ENCODE data around the gene EFCAB6.
"Not testable (repeated sequence)": the region's sequence is repeated elsewhere in the genome, so short reads cannot be mapped to it uniquely, and the experiment has no call there.

Gene EFCAB6

DNA sequence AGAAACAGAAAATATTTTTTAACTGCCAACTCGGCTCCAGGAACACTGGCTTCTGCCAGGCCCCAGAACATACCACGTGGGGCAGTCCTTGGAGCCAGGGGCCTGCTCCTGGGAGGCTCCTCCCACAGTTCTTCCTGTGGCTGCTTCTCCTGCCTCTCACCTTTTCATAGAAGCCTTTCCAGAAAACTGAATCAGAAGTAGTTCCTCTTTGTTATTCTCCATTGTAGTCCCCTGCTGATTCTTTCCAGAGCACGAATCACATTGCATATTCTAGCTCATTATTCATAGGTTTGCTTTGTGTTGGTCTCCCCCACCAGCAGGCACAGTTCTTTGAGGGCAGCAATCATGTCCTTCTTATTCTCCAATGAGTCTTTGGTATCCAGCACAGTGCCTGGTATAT, 106.0 kb downstream of the EFCAB6 start:
- DNase-seq (ENCODE audit: low read depth) = no peak

DNA sequence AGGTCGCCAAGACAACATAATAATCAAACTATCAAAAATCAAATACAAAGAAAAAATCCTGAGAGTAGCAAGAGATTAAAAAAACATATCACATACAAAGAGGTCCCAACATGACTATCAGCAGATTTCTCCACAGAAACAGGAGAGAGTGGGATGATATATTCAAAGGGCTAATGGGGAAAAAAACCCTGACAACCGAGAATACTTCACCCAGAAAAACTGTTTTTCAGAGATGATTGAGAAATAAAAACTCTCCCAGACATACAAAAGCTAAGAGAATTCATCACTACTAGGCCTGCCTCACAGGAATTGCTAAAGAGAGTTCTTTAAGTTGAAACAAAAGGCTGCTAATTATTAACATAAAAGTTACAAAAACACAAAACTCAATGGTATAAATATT, 108.1 kb downstream of the EFCAB6 start:
- DNase-seq (ENCODE audit: low read depth) = no peak

DNA sequence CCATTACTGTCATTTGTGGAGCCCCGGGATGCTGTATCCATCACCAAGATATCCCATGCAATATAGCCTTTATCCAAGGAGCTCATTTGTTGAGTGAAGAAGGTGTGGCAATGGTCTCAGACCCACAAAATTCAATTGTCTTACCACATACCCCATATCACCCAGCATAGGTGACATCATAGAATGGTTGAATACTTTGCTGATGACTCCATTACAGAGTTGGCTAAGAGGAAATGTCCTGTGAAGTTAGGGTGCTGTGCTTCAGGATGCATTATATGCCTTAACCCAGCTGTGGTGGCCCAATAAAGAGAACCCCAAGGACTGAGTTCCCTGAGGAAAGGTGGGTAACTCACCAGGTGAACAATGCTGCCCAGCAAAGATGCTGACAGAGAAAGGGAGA, 113.7 kb downstream of the EFCAB6 start:
- DNase-seq (ENCODE audit: low read depth) = no peak

DNA sequence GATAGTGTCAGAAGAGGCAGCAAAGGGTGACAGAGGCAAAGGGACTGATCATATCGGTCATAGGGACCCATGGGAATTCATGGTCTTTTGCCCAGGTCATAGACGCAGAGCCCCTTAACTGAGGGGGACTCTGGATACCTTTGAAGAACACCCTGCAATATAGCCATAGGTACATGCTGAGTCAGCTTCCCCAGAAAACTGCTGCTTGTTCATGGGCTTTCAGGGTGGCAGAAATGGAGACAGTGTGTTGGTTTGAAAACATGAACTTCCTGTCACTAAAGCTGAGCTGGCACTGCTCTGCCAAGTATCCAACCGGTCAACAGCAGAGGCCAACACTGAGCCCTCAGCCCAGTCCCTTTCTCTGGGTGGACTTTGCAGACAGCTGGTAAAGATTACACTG, 114.2 kb downstream of the EFCAB6 start:
- no peak for DNase-seq (ENCODE audit: low read depth)

DNA sequence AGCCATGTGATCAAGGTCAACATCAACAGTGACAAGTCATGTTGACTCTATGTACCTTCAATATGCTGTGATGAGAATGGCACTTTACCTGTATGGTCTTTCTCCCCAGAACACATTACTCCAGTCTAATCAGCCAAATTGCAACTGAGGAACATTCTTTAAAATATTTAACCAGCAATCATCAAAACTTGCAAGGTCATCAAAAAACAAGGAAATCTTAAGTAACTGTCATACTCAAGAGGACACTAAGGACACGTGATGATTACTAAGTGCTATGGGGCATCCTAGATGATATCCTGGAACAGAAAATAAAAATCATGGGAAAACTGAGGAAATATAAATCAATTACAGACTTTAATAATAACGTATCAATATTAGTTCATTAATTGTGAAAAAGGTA, 118.9 kb downstream of the EFCAB6 start:
- no peak for DNase-seq (ENCODE audit: low read depth)

DNA sequence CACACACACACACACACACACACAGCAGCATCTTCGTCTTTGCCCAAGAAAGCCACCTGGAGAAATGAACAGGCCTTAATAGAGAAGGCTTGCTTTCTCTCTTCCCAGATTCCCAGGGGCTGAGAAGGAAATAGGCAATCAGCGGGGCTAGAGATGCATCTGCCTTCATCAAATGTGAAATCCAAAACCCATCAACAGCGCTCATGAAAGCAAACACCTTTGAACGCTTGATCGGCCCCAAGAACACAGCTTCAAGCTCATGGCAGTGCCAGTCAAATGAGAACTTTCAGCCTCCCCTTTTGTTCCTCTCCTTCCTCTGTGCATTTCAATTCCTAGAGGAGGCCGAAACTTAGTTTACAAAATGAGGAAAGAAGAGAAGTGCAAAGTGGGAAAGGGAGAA, 122.7 kb downstream of the EFCAB6 start:
- no peak for DNase-seq (ENCODE audit: low read depth)

DNA sequence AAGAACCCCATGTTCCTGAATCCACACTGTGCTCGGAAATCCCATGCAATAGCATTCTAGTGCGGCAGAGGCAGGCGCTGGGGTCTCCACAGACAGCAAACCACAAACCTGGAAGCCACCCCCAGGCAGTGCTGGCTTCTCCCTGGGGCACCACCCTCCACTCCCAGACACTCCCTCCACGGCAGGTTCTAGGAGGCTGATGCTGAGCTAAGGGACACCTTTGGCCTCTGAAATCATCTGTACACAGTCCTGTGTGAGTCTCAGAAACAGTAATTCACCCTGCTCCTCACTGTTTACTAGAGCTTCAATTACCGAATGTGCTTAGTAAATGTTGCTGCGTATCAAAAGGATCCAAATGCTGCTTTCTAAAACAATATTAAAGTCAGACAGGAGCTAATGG, 129.3 kb downstream of the EFCAB6 start:
- DNase-seq (ENCODE audit: low read depth) = no peak

DNA sequence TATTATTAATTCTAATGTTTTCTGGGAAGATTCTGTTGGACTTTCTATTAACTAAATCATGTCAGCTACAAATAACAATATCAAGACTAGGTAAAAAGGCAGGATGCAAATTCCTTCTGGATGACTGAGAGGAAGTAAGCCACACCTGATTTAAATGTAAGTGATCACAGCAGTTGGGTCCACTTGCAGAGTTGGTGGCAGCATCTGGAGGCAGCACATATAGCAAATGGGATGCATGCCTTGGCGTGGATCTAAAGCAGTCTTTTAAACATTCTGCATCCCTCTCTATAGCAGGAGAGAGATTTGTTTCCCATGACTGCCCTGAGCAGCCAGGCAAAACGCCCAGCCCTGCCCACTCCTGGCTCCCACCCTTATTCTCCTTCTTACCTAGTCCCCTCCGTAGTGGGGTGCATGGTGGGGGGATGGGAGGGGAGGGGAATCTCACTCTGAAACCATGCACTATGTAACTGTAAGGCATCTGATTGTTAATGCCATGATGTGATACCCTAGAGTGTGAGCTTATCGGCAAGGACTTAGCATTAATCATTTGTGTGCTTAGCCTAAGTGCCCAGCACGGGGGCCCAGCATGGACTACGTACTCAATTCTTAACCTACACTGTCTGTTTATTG, 130.3 kb downstream of the EFCAB6 start:
- no peak for DNase-seq (ENCODE audit: low read depth)

DNA sequence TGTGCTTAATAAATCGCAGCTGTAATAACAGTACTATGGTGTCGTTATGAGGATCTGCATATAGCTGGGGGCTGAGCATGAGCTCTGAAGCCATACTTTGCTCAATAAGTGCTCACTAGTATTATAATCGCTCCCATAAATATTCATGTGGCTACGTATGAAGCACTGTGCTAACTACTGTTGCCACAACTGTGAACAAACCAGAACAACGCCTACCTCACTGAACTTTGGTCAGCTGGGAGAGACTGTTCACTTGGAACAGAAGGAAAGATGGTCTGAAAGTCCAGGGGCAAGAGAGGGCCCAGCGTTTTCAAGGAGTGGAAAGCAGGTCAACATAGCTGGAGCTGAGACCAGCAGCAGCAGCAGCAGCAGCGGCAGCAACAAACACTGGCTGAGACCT, 141.6 kb downstream of the EFCAB6 start:
- no peak for DNase-seq (ENCODE audit: low read depth)

DNA sequence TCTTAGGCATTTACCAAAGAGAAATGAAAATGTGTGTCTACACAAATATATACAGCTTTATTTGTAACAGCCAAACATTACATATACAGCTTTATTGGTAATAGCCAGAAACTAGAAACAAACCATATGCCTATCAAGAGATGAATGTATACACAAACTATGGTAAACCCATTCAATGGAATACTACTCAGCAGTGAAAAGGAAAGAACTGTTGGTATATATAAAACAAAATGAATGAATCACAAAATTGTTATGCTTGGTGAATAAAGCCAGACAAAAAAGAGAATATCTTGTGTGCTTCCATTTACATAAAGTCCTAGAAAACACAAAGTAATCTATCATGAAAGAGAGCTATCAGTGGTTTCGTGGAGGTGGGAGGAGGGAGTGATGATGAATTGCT, 142.9 kb downstream of the EFCAB6 start:
- DNase-seq (ENCODE audit: low read depth) = no peak

DNA sequence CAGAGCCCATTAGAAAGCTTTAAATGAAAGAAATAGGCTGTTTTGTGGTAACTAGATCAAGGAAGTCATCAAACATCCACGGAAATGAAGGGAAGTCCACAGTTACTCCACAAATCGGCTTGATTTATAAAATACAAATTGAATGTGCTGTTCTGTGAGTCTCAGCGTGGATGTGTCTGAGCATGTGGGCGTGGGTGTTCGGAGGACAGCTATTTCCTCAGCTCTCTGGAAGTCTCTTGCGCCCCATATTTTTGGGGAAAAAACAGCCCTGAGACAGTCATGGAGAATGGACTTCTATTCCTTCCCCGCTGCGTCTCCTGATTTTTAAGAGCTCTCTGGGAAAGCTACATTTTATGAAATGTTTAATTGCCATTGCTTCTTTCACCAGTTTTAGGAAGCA, 144.4 kb downstream of the EFCAB6 start:
- DNase-seq (ENCODE audit: low read depth) = no peak

DNA sequence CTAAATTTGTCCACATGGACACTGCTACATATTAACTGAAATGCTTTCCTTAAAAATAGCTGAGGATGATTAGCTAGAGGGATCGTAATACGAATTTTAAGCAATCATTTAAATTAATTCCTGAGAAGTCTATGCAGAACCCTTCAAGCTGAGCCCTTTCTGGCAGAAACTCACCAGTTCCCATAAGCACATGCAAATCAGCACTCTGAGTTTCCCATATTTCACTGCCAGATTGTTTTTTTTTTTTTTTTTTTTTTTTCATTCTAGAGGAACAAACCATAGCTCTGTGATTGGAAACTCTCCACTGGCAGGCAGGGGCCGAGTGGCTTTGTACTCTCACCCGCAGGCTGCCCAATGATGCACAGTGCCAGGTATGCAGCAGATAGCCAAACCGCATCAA, 145.6 kb downstream of the EFCAB6 start:
- DNase-seq (ENCODE audit: low read depth) = no peak

DNA sequence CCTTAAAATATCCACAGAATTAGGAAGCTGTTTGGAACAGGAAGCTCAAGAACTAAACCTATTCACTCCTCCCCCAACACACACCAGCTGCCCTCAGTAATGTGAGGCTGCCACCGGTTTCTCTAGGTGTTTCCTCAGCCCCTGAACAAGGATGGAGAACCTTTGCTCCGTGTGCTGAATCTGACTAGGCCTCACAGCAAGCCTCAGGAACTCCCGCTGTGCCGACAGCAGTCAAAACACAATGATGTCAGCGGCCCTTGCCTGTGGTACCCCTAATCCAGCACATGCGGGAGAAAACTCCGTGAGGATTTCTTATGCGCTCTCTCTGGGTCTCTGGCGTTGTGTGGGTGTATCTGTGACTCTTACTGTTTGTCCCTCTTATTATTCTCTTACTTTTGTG, 153.3 kb downstream of the EFCAB6 start:
- no peak for DNase-seq (ENCODE audit: low read depth)

DNA sequence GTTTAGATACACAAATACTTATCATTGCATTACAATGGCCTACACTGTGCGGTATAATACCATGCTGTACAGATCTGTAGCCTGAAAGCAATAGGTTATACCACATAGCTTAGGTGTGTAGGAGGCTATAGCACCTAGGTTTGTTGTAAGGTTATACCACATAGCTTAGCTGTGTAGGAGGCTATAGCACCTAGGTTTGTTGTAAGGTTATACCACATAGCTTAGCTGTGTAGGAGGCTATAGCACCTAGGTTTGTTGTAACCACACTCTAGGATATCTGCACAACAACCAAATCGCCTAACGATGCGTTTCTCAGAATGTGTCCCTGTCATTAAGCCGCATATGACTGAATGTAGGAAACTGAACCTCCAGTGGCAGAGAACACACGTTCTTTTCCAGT, 155.5 kb downstream of the EFCAB6 start:
- DNase-seq (ENCODE audit: low read depth) = not testable (repeated sequence)

DNA sequence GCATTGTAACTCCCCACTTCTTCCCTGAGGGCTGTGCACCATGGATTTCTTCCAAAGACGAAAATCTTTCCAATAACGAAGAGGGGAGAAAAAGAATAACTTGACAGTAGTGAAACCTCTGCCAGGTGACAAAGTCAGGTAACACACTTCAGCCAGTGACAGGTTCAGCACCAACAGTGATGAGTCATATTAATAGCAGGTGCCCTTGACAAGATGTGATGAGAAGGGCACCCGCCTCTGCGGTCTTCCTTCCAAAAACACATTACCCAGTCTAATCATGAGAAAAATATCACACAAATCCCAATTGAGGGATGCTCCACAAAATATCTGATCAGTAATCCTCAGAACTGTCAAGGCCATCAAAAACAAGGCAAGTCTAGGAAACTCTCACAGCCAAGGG, 157.8 kb downstream of the EFCAB6 start:
- no peak for DNase-seq (ENCODE audit: low read depth)

DNA sequence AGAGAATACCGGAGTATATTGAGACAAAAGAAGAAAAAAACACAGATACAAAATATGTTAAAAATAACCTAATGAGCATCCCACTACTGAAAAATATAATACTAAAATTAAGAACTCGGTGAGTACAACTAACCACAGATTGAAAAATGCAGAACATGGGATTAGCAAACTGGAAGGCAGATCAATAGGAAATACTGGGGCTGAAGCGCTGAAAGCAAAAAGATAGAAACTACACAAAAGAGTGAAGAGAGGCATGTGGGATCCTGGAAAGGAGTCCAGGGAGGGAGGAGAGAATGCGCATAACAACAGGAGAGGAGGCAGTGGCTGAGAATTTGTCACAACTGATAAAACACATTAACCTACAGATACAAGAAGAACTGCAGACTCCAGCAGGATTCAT, 159.3 kb downstream of the EFCAB6 start:
- DNase-seq (ENCODE audit: low read depth) = no peak

DNA sequence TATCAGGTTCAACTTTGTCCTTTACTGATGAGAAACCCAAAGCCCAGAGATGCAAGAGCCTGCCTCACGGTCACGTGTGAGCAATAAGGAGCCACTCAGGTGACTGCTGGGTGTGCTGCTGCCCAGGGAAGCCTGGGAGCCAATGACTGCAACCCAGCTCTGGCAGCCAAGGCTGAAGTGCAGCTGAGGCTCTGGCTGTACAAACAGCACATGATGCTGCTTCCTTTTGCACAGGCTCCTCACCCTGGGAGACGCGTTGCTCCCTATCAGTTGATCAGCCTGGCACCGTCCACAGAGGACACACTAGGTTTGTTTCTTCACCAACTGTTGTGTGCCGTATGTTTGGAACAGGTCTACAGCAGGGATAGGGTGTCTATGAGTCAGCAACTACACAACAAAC, 168.7 kb downstream of the EFCAB6 start:
- DNase-seq (ENCODE audit: low read depth) = no peak

DNA sequence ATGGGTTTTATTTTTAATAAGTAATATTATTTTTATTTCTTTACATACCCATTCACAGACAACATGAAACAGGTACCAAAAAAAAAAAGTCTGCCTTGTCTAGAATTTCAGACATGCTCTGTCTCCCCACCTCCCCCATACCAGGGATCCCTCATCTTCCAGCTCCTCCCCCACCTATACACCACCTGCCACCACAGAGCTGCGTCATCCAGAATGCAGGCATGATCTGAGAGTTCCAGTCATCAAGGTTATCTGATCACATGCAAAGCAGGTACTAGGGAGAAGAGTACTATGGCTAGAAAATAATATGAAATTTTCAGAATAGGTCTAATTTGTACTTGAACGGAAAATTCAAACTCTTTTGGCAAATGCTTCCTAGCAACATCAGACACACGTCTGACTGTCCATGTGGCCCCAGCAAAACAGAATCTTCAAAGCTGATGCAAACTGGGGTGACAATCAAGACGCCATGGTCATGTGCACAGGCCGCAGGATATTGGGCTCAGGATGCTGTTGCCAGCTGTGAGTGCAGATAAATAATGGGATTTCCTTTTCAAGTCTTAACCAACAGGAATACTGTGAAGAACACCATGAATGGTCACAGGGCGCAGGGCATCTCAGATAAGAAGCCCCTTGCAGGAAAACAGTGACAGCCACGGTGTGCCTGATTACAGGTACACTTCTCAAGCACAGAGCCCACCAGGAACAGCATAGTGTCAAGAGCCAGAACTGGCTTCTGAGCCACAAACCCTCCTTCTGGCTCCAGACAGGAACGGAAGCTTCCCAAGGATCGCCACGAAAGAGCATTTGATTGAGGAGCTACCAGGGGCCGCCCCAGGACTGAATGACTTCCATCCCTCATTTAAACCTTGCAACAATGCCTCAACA, 169.5 kb downstream of the EFCAB6 start:
- DNase-seq (ENCODE audit: low read depth) = no peak

DNA sequence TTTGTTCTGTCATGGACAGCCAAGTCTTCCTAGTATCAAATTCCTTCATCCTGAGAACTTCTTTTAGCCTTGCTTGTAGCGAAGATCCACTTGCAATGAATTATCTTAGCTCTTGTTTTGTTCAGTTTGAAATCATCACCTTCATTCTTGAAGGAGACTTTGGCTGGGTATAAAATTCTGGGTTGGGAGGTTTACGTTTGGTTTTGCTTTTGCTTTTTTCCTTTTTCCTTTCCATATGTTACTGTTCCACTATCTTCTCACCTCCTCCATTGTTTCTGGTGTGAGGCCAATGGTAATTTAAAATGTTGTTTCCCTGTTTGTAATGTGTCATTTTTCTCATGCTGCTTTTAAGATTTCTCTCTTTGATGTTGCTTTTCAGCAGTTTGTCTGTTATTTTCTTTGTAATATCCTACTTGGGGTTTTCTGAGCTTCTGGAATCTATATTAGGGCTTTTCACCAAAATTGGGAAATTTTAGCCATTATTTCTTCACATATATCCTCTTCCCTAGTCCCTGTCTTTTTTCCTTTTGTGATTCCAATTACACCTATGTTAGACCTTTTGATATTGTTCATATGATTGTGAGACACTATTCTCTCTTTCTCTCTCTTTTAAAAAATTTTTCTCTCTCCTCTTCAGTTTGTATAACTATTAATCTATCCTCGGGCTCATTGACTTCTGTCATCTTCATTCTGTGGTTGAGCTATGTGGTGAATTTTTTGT, 172.7 kb downstream of the EFCAB6 start:
- no peak for DNase-seq (ENCODE audit: low read depth)

DNA sequence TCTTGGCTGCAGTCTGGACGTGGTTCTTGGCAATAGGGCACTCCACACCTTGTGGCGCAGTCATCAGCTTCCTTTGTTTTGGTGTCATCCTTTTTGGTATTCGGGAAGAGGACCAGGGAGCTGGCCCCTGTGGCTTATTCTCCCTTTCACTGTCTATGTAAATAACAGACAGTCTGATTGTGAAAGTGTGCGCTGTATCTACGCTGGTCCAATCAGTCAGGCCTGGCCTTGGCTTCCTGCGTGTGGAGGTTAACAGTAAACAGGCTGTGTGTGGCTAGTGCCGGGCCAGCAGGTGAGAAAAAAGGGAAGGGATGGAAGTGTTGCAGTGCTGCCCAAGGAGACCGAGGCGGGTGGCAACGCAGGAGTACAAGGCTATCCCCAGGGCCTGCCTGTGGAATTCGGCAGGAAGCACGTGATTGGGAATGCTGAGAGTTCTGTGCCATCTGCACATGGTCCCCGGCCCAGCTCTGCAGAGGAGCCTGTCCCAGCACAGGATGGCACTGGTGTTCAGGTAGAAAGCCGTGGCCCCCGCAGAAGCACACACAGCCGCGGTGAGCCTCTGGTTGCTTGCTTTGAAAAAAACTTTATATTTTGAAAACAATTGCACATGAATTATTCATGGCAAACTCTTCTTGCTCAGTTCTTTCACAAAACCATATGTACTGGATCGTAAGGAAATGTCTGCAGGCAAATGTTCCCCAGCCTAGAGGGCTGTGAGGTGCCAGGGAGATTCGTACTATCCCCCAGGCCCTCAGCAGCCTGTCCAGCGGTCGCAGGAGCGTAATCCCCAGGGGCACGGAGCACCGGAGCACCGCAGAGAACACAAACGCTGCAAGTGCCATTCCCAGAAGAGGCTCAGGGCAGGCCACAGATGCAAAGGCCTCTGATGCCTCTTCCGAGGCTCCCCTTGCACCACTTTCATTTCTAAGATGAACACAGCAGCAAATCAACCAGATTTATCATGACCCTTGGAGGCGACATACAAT, 174.5 kb downstream of the EFCAB6 start:
- DNase-seq (ENCODE audit: low read depth) = no peak

DNA sequence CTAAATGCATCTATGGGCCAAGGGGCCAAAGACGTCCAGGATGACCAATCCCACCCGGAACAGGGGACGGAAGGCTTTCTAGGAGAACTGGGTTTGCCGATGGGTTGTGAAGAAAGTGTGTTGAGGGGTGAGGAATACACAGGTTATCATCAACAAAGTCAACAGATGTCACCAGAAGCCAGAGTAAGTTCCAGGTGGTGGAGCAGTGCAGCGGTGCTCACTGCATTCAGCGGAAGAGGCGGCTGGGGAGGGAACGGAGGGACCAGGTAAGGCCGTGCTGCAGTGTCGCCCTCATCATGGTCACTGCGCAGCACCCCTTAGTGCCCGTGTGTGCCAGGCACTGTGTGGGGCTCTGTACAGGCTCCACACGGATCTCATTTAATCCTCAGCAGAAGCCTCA, 176.0 kb downstream of the EFCAB6 start:
- DNase-seq (ENCODE audit: low read depth) = no peak

DNA sequence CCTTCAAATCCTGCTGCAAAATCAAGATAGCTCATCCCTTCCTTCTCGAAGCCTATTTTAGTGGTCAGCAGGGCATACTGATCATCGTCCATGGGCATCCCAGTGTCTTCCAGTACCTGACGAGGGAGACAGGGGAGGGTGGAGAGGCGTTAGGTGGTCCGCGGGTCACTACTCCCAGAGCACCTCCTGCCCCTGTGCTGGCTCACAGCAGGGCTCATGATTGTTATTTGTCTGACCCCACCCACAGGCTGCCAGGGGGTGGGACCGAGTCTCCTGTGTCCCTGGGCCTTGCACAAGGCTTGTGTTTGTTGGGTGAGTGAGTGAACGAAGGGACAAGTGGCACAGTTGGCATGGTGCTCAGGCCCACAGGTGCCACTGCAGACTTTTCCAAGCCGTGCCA, 177.0 kb downstream of the EFCAB6 start:
- DNase-seq (ENCODE audit: low read depth) = no peak

Data from fibroblast of the conjunctiva (primary cell).